ENCODE data around the gene ARHGAP42.

- no peak for TF ChIP-seq POLR2A (IDR thresholded peaks at IDR 0.05)
- TF ChIP-seq, protein P1, sequence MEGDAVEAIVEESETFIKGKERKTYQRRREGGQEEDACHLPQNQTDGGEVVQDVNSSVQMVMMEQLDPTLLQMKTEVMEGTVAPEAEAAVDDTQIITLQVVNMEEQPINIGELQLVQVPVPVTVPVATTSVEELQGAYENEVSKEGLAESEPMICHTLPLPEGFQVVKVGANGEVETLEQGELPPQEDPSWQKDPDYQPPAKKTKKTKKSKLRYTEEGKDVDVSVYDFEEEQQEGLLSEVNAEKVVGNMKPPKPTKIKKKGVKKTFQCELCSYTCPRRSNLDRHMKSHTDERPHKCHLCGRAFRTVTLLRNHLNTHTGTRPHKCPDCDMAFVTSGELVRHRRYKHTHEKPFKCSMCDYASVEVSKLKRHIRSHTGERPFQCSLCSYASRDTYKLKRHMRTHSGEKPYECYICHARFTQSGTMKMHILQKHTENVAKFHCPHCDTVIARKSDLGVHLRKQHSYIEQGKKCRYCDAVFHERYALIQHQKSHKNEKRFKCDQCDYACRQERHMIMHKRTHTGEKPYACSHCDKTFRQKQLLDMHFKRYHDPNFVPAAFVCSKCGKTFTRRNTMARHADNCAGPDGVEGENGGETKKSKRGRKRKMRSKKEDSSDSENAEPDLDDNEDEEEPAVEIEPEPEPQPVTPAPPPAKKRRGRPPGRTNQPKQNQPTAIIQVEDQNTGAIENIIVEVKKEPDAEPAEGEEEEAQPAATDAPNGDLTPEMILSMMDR (IDR thresholded peaks at IDR 0.05), result no peak
Measured at GRCh38 chr11:100794446-100794845, 107.4 kb downstream of the ARHGAP42 start.
